Vagina (tissue), 2 donors: Measurements from ENCODE around the gene ABCA13. TPM values are rescaled to one million over a fixed set of nuclear protein-coding genes. Genes with fewer than 3 reads are reported as not detected.

ENCODE experiments used
- DNase-seq, 2 donors: peaks; one replicate each; pipeline ENCODE4 v3.0.0-alpha.2; 2017; ENCODE audit errors: extremely low spot score in 2 of 2
- H3K27ac ChIP-seq: fragments of 200-600 bp; sonication (generic); one replicate; pipeline ENCODE4 v1.5.1; 2019
- H3K27me3 ChIP-seq: fragments of 200-600 bp; sonication (generic); one replicate; pipeline ENCODE4 v1.5.1; 2019
- H3K36me3 ChIP-seq, 2 donors: fragments of 200-600 bp; sonication (generic); one replicate each; pipeline ENCODE4 v1.5.1; 2017 to 2019
- H3K4me1 ChIP-seq: fragments of 200-600 bp; sonication (generic); one replicate; pipeline ENCODE4 v1.5.1; 2019
- H3K4me3 ChIP-seq, 2 donors: fragments of 200-600 bp; sonication (generic); 1 replicate in 1 of 2; 2 replicates in 1 of 2; pipeline ENCODE4 v1.5.1; 2016 to 2019
- H3K9me3 ChIP-seq: fragments of 200-600 bp; sonication (generic); one replicate; pipeline ENCODE4 v1.5.1; 2019
- POLR2A ChIP-seq, 2 donors: fragments of 450-650 bp; IDR thresholded peaks; one replicate each; pipeline ENCODE4 v1.6.1; 2017; ENCODE audit warnings: antibody characterized with exemption in 2 of 2, mild to moderate bottlenecking in 2 of 2, moderate library complexity in 2 of 2
- POLR2AphosphoS5 ChIP-seq, 2 donors: sonication (generic); formaldehyde crosslinking; IDR thresholded peaks; one replicate each; pipeline ENCODE4 v1.9.0; 2017; ENCODE audit warnings: antibody characterized with exemption in 2 of 2, mild to moderate bottlenecking in 2 of 2, low read depth in 1 of 2; ENCODE audit not compliant: insufficient read depth in 1 of 2
- intact Hi-C: fragments of 100-400 bp; cut with DNase I; formaldehyde crosslinking; loops from one replicate; pipeline ENCODE4 v1.15.1; 2023
- total RNA-seq: library from RNA; depleted of rRNA; stranded (reverse); fragments of >200 nt; gene quantifications from one replicate; pipeline ENCODE4 v1.2.3, GENCODE V29; 2016
- TF ChIP-seq, protein P1 (sequence below), 3 experiments: fragments of 450-650 bp in 2 of 3; fragments of 200-600 bp in 1 of 3; sonication (generic) in 1 of 3; IDR thresholded peaks; one replicate each; pipeline ENCODE4 v1.5.1; 2017 to 2019; ENCODE audit warnings: antibody characterized with exemption in 3 of 3, mild to moderate bottlenecking in 2 of 3, moderate library complexity in 2 of 3

The ABCA13 gene
- total RNA-seq, 1 donor from 2014 or later = under 0.01 TPM

DNA sequence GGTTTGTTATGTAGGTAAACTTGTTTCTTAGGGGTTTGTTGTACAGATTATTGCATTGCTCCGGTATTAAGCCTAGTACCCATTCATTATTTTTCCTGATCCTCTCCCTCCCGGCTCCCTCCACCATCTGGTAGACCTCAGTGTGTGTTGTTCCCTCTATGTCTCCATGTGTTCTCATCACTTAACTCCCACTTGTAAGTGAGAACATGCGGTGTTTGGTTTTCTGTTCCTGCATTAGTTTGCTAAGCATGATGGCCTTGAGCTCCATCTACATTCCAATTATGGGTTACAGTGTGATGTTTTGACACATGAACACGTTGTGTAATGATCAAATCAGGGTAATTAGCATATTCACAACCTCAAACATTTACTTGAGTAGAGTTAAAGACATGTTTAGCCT lies 237.5 kb downstream of the ABCA13 start:
- Histone ChIP-seq H3K9me3 (no peaks in the 10 kb centered on the region), H3K4me1 (no peaks in the 10 kb centered on the region), H3K27me3 (no peaks in the 10 kb centered on the region), H3K36me3 (no peaks in the 10 kb centered on the region), H3K27ac (no peak overlapping the region), H3K4me3 (no peak overlapping the region)
- intact Hi-C loops = no loop called here
- DNase-seq = no peak
- TF ChIP-seq POLR2AphosphoS5 (IDR thresholded peaks at IDR 0.05; ENCODE audit: insufficient read depth in 1 of 2, low read depth in 1 of 2) (no peak), POLR2A (IDR thresholded peaks at IDR 0.05) (no peak)
- TF ChIP-seq, protein P1, sequence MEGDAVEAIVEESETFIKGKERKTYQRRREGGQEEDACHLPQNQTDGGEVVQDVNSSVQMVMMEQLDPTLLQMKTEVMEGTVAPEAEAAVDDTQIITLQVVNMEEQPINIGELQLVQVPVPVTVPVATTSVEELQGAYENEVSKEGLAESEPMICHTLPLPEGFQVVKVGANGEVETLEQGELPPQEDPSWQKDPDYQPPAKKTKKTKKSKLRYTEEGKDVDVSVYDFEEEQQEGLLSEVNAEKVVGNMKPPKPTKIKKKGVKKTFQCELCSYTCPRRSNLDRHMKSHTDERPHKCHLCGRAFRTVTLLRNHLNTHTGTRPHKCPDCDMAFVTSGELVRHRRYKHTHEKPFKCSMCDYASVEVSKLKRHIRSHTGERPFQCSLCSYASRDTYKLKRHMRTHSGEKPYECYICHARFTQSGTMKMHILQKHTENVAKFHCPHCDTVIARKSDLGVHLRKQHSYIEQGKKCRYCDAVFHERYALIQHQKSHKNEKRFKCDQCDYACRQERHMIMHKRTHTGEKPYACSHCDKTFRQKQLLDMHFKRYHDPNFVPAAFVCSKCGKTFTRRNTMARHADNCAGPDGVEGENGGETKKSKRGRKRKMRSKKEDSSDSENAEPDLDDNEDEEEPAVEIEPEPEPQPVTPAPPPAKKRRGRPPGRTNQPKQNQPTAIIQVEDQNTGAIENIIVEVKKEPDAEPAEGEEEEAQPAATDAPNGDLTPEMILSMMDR (IDR thresholded peaks at IDR 0.05) = no peak

DNA sequence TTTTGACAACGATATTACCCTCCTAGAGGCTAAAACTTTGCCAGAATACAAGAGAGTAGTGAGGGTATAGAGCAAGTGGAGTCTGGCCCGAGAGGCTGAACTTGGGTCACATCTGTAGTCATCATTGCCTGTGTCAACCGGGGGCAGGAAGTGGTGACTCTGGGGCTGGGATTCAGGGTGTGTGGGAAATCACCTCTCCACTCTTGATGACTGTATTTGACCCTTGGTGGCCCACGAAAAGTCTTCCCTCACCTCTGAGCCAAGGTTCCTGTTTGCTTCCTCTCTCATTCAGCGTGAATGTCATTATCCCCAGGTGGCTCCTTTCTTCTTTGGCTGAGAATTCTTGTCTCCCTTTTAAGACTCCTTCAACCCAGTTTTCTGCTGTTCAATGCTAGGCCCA lies 240.4 kb downstream of the ABCA13 start:
- H3K9me3 ChIP-seq = no peaks in the 10 kb centered on the region
- no peaks in the 10 kb centered on the region for H3K36me3 ChIP-seq
- no peaks in the 10 kb centered on the region for H3K27me3 ChIP-seq
- H3K4me1 ChIP-seq = no peaks in the 10 kb centered on the region
- DNase-seq = no peak
- H3K4me3 ChIP-seq = no peak overlapping the region
- H3K27ac ChIP-seq = no peak overlapping the region
- no peak for TF ChIP-seq POLR2AphosphoS5 (IDR thresholded peaks at IDR 0.05; ENCODE audit: insufficient read depth in 1 of 2, low read depth in 1 of 2)
- TF ChIP-seq, protein P1 (IDR thresholded peaks at IDR 0.05) = no peak
- no peak for TF ChIP-seq POLR2A (IDR thresholded peaks at IDR 0.05)
- intact Hi-C loops = no loop called here

DNA sequence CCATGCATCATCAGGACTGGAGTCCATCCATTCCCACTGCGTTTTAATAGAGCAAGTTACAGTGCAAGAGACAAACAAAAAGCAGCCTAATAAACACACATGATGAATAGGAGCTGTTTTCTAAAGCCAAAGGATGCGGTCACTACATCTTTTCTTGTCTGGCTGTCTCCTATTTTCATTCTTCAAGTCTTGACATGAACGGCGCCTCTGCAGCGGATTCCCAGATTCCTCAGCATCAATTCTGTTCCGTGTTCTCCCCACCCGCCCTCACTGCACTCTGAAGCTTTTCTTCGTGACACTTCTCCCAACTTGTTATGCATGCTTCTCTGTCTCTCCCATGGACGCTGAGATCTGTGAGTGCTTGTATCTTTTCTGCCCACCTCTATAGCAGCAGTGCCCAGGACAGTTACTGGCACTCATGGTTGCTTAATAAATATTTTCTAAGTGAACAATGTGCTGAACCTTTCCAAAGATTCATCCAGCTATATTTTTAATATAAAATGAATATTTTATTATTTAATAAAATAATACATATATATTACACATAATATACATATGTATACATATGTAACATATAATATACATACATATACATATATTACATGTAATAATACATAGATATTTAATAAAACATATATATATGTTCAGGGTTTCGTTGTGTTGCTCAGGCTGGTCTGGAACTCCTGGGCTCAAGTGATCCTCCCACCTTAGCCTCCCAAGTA lies 242.9 kb downstream of the ABCA13 start:
- Histone ChIP-seq H3K27me3 (no peaks in the 10 kb centered on the region), H3K9me3 (no peaks in the 10 kb centered on the region), H3K36me3 (no peaks in the 10 kb centered on the region), H3K4me3 (no peak overlapping the region), H3K4me1 (no peaks in the 10 kb centered on the region), H3K27ac (no peak overlapping the region)
- no peak for DNase-seq
- intact Hi-C loops = no loop called here
- TF ChIP-seq POLR2A (IDR thresholded peaks at IDR 0.05) (no peak), POLR2AphosphoS5 (IDR thresholded peaks at IDR 0.05; ENCODE audit: insufficient read depth in 1 of 2, low read depth in 1 of 2) (no peak)
- TF ChIP-seq, protein P1 (IDR thresholded peaks at IDR 0.05) = no peak

DNA sequence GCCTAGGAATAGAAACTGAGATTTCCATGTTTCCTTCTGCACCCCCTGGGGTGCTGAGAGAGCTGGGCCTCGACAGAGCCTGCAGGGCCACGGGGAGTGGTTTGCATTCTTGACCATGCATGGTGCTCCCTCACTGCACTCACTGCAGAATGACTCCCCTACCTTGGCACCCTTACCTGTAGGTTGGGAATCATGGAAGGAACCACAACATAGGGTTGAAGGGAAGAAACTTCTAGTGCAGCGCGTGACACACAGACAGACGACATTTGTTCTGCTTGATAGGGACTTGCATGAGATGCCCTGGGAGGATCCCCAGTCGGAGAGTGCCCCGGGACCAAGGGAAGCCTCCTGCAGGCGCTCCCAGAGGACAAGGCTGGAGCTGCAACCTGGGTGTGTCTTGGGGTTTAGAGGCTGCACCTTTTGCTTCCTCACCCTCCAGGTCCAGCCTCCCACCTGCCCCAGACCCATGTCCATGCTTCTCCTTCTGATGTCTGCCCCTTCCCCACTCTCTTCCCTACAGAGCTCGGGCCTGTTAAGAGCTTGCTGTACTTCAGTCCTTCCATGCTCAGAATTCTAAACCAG lies 245.2 kb downstream of the ABCA13 start:
- TF ChIP-seq POLR2A (IDR thresholded peaks at IDR 0.05) = no peak
- TF ChIP-seq POLR2AphosphoS5 (IDR thresholded peaks at IDR 0.05; ENCODE audit: insufficient read depth in 1 of 2, low read depth in 1 of 2) = no peak
- TF ChIP-seq, protein P1 (IDR thresholded peaks at IDR 0.05) = no peak
- Histone ChIP-seq H3K4me3 (no peak overlapping the region), H3K36me3 (no peaks in the 10 kb centered on the region), H3K9me3 (no peaks in the 10 kb centered on the region), H3K4me1 (no peaks in the 10 kb centered on the region), H3K27ac (no peak overlapping the region), H3K27me3 (no peaks in the 10 kb centered on the region)
- DNase-seq = no peak
- intact Hi-C loops = no loop called here

DNA sequence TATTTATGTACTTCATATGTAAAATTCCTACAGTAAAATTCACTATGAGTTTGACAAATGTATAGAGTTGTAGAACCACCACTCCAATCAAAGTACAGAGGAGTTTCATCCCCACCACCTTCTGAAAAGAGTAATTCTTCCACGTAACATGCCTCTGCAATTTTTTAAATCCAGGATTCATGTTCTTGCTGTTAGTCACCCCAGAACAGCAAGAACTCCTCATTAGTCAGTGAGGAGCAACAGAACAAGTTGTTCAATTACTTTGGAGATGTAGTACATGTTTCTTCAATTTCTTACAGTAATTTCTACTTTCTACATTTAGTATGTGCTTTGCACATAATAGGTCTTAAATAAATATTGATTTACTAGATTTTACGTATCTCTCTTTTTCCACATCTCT lies 248.1 kb downstream of the ABCA13 start:
- DNase-seq = no peak
- intact Hi-C loops = no loop called here
- H3K36me3 ChIP-seq = no peaks in the 10 kb centered on the region
- no peak overlapping the region for H3K27ac ChIP-seq
- H3K27me3 ChIP-seq = no peaks in the 10 kb centered on the region
- TF ChIP-seq POLR2A (IDR thresholded peaks at IDR 0.05) = no peak
- no peaks in the 10 kb centered on the region for H3K4me1 ChIP-seq
- no peaks in the 10 kb centered on the region for H3K9me3 ChIP-seq
- H3K4me3 ChIP-seq = no peak overlapping the region
